Fibroblast of the conjunctiva (primary cell): ENCODE data around the gene ABCA9.

Source experiments
- DNase-seq: peaks from one replicate; pipeline ENCODE4 v3.0.0-alpha.2; 2010; ENCODE audit warnings: low read depth

The ABCA9 gene

DNA sequence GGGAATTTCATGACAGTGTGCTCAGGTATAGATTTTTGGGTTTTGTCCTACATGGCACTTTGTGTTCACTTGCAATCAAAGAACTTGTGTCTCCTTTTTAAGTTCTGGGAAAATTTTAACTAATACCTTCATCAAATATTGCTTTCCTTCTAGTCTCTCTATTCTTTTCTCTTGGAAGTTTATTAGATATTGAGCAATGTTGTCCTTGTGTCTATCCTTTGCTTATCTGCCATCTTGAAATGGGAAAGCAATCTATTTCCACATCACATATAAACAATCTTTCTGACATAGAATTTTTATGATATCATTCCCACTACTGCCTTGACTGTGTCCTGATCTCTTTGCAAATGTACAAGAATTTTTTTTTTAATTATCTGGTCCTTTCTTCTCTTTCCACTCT lies 4.4 kb upstream of the ABCA9 start:
- DNase-seq = no peak

DNA sequence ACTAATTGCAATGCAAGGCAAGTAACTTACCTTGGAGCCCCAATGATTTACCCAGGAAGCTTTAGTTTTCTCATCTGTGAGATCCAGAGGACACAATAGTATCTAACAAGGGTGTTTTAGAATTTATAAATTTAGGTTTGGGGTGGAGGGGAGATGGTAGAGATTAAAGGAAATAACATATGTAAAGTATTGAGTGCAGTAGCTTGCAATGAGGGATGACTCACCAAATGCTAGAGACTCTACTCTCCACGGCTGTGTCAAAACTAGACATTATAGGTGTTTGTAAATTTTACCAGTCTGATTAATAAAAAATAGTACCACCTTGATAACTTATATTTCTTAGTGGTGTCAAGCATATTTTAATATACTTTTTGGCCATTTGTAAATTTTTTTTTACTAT lies 3.7 kb upstream of the ABCA9 start:
- no peak for DNase-seq

DNA sequence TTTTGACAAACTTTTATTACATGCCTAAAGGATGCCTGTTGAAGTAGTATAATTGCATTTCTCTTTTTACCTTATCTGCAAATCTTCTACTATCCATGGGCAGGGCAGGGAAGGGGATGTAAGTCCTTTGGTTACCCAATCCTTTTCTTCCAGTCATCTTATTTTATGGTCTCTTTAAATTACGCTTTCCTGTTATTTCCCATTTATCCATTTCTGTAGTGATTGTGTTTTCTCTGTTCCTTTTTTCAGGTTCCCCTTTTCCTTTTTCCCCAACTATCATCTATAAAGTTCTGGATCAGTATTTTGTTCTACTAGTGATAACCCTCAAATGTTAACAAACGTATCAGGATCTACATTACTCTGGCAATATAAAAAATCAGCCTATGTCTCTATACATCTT lies 3.3 kb upstream of the ABCA9 start:
- DNase-seq = no peak

DNA sequence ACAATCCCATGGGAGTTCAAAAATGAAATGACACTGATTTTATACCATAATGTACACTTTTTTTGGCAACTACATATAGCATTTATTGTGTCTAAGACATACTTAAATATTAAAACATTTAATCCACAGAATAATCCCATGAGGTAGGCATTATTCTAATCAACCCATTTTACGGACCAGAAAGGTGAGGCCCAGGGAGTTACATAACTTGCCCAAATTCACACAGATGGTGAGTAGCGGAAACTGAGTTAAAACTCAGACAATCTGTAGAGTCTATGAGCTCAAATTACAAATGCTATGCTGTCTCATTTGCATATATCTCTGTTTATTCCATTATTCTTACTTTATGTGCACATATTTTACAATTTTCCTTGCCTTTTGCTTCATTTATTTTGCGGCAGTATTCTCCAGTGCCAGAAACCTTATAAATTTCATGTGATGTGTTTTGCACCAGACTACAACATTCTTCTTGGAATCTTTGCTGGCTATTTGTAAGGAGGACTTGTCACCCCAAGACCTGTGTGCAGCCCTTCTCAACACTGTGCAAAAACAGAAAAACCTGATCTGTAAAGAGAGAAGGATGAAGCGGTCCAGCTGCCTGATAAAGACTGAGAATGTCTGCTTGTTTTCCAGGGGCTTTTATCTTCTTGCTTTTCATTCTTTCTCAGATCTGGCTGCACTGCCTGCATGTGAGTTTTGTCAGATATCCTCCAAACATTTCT lies 2.3 kb upstream of the ABCA9 start:
- no peak for DNase-seq

DNA sequence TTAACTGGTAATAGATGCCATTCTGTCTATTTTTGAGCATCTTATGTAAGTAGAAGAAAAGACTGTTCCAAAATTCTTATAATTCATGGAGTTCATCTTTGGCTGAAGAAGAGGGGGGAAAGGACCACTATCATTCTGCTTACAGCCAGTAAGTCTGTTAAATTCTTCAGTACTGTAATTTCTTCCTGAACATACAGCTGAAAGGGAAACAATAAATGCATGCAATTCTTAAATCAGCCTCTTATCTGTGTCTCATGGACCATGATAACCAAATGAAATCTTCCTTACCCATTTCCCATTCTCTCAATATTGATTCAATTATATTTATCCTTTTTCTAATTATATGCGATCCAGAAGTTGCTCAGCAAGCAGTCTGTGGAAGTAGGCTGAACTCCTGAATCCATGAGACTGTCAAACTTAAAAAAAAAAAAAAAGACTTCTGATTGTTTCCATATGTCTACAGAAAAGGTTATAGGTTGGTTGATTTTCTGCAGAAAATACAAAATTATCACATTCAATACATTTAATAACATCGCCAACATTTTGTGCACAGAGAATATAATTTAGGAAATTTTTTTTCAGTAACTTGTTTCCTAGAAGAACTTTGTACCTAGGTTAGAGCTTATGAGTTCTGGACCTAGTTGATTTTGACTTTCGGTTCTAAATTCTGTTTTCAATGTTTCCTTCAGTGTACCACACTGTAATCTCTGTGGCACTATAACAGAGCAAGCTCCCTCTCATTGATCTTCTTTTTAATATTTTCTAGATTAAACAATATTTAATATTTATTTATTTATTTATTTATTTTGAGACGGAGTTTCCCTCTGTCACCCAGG lies 1.2 kb upstream of the ABCA9 start:
- no peak for DNase-seq

DNA sequence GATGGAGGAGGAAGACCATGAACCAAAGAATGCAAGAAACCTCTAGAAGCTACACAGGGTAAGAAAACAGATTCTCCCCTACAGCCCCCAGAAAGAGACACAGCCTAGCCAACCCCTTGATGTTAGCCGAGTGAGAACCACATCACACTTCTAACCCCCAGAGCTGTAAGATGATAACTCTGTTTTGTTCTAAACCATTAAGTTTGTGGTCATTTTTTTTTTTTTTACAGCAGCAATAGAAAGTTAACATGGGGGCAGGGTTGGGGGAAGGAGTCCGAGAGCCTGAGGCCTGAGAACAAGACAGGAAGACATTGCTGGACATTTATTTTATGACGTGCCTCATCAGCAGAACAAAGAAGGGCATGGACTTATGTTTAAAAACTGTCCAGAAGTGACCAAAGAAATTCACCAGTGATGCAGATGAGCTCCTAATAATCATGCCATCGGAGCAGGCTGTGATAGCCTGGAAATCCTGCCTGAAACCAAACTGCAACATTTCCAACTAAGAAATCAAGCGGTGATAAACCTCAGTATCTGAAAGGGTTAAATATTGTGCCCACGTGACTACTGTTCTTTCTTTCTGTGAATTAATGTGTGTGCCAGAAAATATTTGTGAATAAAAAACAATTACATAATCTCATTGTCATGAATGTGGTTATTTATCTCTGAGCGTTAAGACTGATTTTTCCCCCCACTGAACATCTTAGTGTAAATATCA lies 1.1 kb downstream of the ABCA9 start:
- DNase-seq = no peak

DNA sequence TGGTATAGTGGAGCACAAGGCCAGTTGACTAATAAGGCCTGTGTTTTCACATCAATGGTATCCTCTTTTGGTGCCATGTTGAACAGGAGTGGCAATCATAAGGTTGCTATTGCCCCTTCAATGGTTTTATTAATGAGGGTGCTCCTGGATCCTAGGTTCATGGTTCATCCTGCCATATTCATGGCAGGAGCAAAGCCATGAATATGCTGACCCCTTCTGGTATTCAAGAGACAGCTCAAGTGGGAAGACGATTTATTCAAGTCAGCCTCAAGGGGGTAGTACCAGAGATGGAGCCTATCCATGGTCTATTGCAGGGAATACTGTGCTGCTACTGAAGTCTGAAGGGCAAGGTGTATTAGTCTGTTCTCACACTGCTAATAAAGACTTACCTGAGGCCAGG lies 2.6 kb downstream of the ABCA9 start:
- DNase-seq = no peak

DNA sequence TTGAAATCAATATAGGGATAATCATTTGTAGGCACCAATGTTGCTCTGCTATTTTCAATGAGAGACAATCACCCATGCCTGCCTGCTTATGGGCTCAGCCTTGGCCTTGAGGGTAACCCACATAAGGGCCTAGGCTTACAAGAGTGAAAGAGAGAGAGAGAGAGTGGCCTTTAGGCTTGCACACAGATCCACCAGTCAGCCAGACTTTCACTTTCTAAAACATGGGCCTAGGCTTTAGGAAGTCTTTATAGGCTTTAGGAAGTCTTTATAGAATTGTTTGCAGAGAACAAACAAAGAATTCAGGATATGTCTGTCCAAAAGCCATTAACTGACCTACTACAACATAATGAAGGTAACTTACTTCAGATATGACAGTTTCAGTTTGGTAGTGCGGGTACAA lies 3.4 kb downstream of the ABCA9 start:
- DNase-seq = no peak

DNA sequence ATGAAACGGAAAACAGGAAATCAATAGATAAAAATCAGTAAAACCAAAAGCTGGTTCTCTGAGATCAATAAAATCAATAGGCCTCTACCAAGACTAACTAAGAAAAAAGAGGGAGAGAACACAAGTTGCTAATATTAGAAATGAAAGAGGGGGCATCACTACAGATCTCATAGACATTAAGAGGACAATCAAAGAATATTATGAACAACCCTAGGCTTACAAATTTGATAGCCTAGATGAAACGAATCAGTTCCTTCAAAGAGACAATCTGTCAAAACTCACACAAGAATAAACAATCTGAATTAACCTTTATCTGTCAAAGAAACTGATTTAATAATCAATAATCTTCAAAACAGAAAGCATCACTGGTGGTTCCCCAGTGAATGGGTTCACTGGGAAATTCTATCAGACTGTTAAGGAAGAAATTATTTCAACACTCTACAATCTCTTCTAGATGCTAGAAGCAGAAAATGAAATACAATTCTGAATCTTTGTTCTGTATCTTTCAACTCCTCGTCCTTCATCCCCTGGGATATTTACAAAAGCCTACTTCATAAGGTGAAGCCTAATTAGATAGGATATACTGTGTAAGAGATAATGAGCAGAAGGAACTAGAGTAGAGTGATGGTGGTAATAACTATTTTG lies 4.4 kb downstream of the ABCA9 start:
- no peak for DNase-seq

DNA sequence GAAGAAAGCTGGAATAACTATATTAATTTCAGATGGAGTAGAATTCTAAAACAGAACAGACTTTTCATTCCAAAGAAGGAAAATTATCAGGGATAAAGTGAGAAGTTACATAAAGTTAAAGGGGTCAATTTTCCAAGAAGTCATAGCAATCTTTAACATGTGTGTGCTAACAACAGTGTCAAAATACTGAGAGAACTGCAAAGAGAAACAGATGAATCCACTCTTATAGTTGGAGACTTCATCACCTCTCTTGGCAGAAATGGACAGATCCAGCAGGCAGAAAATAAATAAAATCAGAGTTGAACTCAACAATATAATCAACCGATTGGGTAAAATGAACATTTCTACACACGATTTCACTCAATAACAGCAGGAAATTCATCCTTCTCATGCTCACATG lies 5.4 kb downstream of the ABCA9 start:
- no peak for DNase-seq

DNA sequence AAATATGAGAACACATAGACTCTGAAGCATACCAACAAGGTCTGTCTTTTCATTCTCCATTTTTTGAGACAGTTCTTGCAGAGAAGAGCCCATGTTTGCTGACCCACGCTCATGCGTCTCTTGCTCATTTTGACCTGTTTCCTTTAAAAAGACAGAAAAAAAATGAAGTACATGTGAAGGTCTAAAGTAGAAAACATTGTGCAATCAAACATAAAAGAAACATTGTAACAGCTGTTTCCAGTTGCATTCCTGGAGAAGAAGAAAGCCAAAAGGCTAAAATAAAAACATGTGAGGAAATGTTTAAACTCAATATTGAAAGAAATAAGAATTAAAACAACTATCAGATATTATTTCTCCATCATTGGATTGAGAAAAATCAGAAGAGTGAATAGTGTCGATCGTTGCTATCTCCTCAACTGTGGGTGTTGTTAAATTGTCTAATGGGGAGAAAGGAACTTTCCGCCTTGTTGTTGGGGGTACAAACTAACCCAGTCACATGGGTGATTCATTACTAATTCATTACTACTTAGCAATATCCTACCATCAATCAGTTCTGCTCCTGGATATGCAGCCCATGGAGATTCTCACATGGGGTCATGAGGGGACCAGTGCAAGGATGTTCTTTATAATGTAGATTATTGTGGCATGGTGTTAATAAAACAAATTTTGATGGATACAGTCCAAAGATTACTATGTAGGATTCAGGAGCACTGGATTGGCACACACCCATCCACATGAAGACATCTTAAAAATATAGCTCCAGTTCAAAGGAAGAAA lies 9.5 kb downstream of the ABCA9 start:
- peak; percentile 63 for DNase-seq

DNA sequence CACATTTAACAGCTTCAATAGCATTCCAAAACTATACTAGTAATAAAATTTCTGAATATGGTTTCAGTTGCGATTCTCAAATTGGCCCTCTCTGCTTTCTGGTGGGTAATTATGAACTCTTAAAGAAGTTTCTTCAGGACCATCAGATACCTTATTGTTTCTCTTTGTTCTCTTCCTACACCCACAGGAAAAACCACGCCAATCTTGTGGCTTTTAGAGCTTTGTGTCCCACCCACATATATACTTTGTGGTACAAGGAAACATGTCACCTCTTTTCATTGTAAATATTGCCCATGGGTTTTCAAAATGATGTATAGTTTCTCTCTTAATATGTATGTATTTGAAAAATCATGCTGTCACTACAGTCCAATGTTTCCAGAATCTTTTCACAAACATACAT lies 12.1 kb downstream of the ABCA9 start:
- DNase-seq = no peak

DNA sequence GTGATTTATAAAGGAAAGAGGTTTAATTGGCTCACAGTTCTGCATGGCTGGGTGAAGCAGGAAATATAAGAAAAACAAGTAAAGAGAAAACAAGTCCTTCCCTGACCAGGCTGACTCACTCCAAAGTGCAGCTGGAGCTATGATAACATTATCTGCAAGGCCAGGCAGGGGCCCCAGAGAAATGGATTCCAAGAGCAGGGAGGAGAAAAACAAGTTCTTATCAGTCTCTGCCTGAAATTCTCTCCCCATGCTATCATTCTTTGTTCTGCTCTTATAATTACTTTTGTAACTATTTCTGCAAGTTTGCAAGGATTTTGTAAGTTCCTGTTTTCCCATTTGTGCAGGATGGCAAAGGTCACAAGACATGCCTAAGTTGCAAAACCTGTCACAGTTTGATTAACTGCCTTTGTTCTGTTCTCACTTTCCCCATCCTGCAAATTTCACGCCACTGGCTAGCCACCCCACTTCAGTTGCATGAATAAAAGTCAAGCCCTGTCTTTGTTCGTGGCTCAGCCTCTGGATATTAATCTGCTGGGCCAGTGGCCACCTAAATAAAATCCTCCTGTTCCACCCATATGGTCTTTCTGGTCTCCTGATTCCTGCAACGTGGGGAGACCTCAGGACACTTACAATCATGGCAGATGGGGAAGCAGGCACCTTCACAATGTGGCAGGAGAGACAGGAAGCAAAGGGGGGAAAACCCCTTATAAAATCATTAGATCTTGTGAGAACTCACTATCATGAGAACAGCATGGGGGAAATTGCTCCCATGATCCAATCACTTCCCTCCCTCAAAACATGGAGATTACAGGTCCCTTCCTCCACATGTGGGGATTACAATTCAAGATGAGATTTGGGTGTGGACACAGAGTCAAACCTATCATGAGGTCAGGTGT lies 13.1 kb downstream of the ABCA9 start:
- DNase-seq = no peak

DNA sequence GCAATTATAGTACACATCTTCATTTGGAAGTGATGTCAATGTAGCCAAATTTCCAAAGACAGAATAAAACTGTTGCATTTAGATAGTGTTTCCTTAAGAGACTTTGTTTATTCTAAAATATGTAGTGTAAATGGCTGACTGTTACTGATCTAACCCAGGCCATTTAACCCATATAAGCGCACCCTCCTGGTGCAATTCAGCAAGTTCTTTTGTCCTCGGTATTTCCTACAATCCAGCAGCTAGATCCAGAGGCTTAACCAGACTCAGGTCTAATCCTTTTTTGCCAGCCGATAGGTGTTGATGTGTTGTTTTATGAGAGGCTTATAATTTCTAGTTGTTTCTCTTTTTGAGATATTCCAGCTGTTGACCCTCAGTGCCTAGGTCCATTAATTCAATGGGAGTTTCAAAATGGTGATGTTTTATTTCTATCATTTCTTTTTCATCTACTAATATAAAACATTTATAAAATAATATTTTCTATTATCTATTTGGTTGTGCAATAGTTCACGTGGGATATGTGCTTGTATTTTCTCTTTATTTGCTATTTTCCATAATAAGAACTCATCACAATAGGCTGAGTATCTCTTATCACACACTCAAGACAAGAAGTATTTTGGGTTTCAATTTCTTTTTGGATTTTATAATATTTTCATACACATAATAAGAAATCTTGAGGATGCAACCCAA lies 14.5 kb downstream of the ABCA9 start:
- no peak for DNase-seq

DNA sequence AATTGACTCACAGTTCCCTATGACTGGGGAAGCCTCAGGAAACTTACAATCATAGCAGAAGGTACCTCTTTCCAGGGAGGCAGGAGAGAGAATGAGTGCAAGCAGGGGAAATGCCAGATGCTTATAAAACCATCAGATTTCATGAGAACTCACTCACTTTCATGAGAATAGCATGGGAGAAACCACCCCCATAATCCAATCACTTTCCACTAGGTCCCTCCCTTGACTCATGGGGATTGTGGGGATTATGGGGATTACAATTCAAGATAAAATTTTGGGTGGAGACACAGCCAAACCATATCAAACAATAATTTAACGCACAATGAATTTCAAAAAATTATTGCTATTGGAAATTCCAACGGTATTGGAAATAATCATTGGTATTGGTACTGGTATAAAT lies 15.1 kb downstream of the ABCA9 start:
- DNase-seq = no peak

DNA sequence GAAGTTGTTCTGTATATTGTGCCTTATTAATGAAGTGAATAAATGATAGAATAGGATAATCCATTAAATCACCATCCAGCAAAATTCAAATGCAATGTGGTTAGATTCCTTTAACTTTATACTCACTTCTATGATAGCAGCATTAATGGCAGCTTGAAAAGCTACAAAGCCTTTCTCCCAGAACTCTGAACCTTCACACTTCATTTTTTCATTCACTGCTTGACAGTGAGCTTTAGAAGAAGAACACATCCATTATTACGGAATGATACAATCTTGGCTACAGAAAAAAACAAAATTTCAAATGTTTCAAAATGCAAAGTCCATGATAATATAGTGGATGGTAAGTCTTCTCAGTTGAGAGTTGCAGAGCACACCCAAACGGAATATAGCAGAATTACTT lies 16.4 kb downstream of the ABCA9 start:
- DNase-seq = no peak

DNA sequence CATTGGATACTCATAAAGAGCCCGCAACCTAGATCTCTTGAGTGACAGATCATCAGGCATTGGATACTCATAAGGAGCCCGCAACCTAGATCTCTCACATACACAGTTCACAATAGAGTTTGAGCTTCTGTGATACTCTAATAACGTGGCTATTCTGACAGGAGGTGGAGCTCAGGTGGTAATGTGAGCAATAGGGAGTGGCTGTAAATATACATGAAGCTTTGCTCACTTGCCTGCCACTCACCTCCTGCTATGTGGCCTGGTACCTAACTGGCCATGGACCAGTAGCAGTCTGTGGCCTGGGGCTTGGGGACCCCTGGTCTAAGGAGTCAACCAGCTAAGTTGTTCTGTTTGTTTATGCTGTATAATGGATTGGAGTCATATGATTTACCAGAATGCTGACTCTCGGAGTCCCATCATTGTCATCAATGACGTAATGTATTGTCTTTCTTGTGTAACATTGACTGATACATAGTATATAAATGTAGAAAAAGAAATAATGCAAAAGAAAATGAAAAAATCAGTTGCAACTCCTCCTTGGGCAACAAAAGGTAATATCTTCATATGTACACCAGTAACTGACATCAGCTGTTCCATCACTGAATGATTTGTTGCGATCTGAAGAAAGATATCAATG lies 17.5 kb downstream of the ABCA9 start:
- no peak for DNase-seq

DNA sequence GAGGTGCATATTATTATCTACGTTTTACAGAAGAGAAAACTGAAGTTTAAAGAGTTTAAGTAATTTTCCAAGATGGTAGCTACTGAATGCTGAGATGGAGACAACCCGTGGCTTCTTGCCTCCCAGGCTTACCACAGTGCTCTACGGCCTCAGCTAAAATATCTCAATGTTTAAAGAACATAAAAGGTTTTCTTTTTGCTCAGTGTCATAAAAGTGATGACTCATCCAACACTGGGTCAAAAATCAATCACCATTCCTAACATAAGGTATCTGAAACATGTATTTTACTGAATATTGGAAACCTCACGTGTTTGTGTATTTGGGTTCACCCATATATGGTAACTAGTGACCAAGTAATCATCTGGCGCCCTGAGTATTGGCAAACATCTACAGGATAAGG lies 18.4 kb downstream of the ABCA9 start:
- no peak for DNase-seq

DNA sequence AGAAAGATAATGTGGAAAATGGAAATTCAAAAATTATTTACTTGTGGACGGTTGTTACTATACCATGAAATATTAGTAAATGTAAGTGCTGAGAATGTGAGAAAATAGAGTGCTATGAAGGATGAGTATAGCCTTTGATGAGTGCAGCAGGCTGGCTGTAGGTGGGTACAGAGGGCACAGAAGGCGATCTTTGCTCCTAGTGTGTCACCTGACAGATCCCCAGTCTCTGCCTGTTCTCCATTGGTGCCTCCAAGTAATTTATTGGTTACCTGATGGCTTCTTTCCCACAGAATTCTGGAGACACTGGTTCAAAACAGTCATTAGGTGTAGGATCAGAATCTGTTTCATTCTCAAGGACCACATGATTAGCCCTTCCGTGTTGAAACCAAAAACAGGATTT lies 28.9 kb downstream of the ABCA9 start:
- DNase-seq = no peak

DNA sequence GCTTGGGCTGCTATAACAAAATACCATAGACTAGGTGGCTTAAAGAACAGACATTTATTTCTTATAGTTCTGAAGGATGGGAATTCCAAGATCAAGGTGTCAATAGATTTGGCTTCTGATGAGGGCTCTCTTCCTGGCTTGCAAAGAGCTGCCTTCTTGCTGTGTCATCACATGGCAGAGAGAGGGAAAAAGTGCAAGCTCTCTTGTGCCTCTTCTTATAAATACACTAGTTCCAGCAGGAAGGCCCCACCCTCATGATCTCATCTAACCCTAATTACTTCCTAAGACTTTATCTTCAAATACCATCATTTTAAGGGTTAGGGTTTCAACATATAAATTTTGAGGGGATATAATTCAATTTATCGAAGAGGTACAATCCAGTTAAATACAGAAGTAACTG lies 30.6 kb downstream of the ABCA9 start:
- DNase-seq = no peak
